ENCODE results near the gene P2RX2. TPM values are rescaled to one million over a fixed set of nuclear protein-coding genes. Genes with fewer than 3 reads are reported as not detected.

The P2RX2 gene
- total RNA-seq, 1 donor from 2014 or later: not detected

DNA sequence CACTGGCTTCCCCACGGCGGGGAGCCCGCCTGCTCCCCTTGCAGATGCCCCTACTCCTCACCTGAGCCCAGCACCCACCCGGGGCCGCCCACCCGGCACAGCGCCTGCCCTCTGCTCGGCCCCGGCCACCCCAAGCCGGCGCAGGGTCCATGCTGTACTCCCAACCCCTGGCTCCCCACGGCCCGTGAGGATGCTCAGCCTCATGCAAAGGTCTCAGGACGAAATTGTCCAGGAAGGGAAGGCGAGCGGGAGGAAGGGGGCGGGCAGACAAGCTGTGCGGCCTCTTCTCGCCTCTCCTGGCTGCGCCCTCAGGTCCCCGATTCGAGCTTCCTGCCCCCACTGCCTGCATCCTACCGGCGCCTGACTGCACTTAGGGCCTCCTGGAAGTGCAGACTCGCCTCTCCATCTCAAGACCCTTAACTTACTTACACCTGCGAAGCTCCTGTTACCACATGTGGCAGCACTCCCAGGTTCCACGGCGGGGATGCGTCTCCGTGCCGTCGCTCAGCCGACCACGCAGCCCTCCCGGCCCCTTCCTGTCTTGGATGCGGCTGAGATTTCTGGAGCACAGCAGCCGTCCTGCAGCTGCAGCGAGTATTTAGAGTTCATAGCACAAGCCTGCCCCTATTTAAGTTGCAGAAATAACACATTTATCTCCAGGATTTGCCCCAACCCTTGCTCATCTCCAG lies 26.1 kb upstream of the P2RX2 start:
- intact Hi-C loops (cut with DNase I): no loop called here
- TF ChIP-seq, protein P1, sequence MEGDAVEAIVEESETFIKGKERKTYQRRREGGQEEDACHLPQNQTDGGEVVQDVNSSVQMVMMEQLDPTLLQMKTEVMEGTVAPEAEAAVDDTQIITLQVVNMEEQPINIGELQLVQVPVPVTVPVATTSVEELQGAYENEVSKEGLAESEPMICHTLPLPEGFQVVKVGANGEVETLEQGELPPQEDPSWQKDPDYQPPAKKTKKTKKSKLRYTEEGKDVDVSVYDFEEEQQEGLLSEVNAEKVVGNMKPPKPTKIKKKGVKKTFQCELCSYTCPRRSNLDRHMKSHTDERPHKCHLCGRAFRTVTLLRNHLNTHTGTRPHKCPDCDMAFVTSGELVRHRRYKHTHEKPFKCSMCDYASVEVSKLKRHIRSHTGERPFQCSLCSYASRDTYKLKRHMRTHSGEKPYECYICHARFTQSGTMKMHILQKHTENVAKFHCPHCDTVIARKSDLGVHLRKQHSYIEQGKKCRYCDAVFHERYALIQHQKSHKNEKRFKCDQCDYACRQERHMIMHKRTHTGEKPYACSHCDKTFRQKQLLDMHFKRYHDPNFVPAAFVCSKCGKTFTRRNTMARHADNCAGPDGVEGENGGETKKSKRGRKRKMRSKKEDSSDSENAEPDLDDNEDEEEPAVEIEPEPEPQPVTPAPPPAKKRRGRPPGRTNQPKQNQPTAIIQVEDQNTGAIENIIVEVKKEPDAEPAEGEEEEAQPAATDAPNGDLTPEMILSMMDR (IDR thresholded peaks at IDR 0.05): no peak
- no peak for TF ChIP-seq POLR2AphosphoS5 (IDR thresholded peaks at IDR 0.05; ENCODE audit: insufficient read depth in 1 of 2, low read depth in 1 of 2)
- no peak overlapping the region for H3K4me3 ChIP-seq
- H3K27me3 ChIP-seq: no peaks in the 10 kb centered on the region
- no peaks in the 10 kb centered on the region for H3K36me3 ChIP-seq
- no peaks in the 10 kb centered on the region for H3K9me3 ChIP-seq
- peaks cover 5% of the 10 kb centered on the region for H3K4me1 ChIP-seq
- no peak overlapping the region for H3K27ac ChIP-seq
- no peak for DNase-seq (ENCODE audit: extremely low spot score in 2 of 2)

DNA sequence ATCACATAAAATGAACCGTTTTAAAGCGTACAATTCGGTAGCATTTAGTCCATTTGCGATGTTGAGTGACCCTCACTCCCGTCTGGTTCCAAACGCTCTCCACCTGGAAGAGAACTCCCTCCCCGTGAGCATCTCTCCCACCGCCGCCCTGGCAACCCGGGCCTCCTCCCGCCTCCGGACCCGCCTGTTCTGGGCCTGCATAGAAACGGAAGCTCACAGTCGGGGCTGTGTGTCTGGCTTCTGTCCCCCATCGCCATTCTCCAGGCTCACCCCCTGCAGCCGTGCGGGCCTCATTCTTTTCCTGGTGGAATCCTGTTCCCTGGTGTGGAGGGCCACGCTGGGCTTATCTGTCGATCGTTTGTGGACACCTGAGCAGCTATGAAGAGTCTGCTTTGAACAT lies 25.5 kb upstream of the P2RX2 start:
- Histone ChIP-seq H3K27ac (no peak overlapping the region), H3K4me3 (no peak overlapping the region), H3K9me3 (no peaks in the 10 kb centered on the region), H3K36me3 (no peaks in the 10 kb centered on the region), H3K4me1 (peaks cover 5% of the 10 kb centered on the region), H3K27me3 (no peaks in the 10 kb centered on the region)
- no peak for TF ChIP-seq POLR2A (IDR thresholded peaks at IDR 0.05)
- TF ChIP-seq, protein P1 (IDR thresholded peaks at IDR 0.05): no peak
- TF ChIP-seq POLR2AphosphoS5 (IDR thresholded peaks at IDR 0.05; ENCODE audit: insufficient read depth in 1 of 2, low read depth in 1 of 2): no peak
- intact Hi-C loops (cut with DNase I): no loop called here
- no peak for DNase-seq (ENCODE audit: extremely low spot score in 2 of 2)

- TF ChIP-seq POLR2A (IDR thresholded peaks at IDR 0.05) (no peak), POLR2AphosphoS5 (IDR thresholded peaks at IDR 0.05; ENCODE audit: insufficient read depth in 1 of 2, low read depth in 1 of 2) (no peak)
- TF ChIP-seq, protein P1 (IDR thresholded peaks at IDR 0.05): no peak
- no peak for DNase-seq (ENCODE audit: extremely low spot score in 2 of 2)
- Histone ChIP-seq H3K36me3 (no peaks in the 10 kb centered on the region), H3K27me3 (no peaks in the 10 kb centered on the region), H3K27ac (no peak overlapping the region), H3K4me1 (peaks cover 6% of the 10 kb centered on the region), H3K4me3 (peak overlapping the region in 1 of 2 donors; percentile 16), H3K9me3 (no peaks in the 10 kb centered on the region)
- intact Hi-C loops (cut with DNase I): no loop called here
Measured at GRCh38 chr12:132593521-132593920, 25.1 kb upstream of the P2RX2 start.

DNA sequence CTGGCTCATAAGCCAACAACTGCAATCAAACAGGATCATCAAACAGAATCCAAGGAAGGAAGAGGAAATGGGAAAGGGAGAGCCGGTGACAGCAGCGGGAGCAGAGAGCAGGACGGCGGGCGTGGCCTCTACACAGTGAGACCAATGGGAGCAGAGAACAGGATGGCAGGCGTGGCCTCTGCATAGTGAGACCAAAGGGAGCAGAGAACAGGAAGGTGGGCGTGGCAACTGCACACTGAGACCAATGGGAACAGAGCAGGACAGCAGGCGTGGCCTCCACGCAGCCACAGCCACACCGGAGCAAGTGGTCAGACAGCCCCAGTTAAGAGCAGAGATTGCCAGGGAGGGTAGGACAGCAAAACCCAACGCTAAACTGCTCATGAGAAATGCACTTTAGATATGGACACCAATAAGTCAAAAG lies 24.6 kb upstream of the P2RX2 start:
- intact Hi-C loops (cut with DNase I): no loop called here

GRCh38 chr12:132595183-132595582 lies 23.4 kb upstream of the P2RX2 start:
- intact Hi-C loops (cut with DNase I): no loop called here
- Histone ChIP-seq H3K9me3 (no peaks in the 10 kb centered on the region), H3K4me1 (peaks cover 10% of the 10 kb centered on the region), H3K27me3 (no peaks in the 10 kb centered on the region), H3K4me3 (no peak overlapping the region), H3K36me3 (no peaks in the 10 kb centered on the region), H3K27ac (no peak overlapping the region)
- DNase-seq (ENCODE audit: extremely low spot score in 2 of 2): no peak
- TF ChIP-seq POLR2A (IDR thresholded peaks at IDR 0.05) (no peak), POLR2AphosphoS5 (IDR thresholded peaks at IDR 0.05; ENCODE audit: insufficient read depth in 1 of 2, low read depth in 1 of 2) (no peak)
- TF ChIP-seq, protein P1 (IDR thresholded peaks at IDR 0.05): no peak

More for the DNA sequence above, 24.6 kb upstream of the P2RX2 start:
- H3K4me3 ChIP-seq: peak overlapping the region in 1 of 2 donors; percentile 16
- H3K36me3 ChIP-seq: no peaks in the 10 kb centered on the region
- H3K9me3 ChIP-seq: no peaks in the 10 kb centered on the region
- peaks cover 10% of the 10 kb centered on the region for H3K4me1 ChIP-seq
- H3K27ac ChIP-seq: no peak overlapping the region
- DNase-seq (ENCODE audit: extremely low spot score in 2 of 2): no peak
- H3K27me3 ChIP-seq: no peaks in the 10 kb centered on the region
- TF ChIP-seq POLR2A (IDR thresholded peaks at IDR 0.05) (no peak), POLR2AphosphoS5 (IDR thresholded peaks at IDR 0.05; ENCODE audit: insufficient read depth in 1 of 2, low read depth in 1 of 2) (peak in 1 of 2 donors; percentile 12)
